HL-60 (cell line): ENCODE data around the gene MICALL2.

Experiments
- GABPA ChIP-seq: IDR thresholded peaks from 2 replicates; pipeline ENCODE4 v1.6.1; 2012; ENCODE audit warnings: low read depth
- POLR2AphosphoS5 ChIP-seq: IDR thresholded peaks from 2 replicates; pipeline ENCODE4 v1.6.1; 2012; ENCODE audit warnings: low read depth
- TF ChIP-seq, protein P1 (sequence below): IDR thresholded peaks from one replicate; pipeline ENCODE4 v1.5.1; 2011; ENCODE audit warnings: low read length, control low read depth, inconsistent platforms; ENCODE audit not compliant: insufficient read depth
- TF ChIP-seq, protein P2 (sequence below): IDR thresholded peaks from 2 replicates; pipeline ENCODE4 v1.6.1; 2012; ENCODE audit warnings: low read depth; ENCODE audit not compliant: insufficient replicate concordance

DNA sequence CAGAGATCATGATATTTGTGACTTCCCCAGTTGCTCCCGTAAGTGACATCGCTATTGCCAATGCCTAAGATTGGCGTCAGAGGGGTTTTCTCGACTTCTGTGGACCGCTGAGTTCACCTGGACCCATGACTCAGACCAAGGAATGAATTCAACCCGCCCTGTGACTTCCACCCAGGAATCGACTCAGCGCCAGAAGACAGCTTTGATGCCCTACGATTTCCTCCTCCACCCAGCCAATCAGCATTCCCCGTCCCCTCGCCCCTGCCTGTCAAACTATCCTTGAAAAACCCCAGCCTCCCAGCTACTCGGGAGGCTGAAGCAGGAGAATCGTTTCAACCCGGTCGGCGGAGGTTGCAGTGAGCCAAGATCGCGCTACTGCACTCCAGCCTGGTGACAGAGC lies 58.3 kb downstream of the MICALL2 start:
- TF ChIP-seq, protein P1, sequence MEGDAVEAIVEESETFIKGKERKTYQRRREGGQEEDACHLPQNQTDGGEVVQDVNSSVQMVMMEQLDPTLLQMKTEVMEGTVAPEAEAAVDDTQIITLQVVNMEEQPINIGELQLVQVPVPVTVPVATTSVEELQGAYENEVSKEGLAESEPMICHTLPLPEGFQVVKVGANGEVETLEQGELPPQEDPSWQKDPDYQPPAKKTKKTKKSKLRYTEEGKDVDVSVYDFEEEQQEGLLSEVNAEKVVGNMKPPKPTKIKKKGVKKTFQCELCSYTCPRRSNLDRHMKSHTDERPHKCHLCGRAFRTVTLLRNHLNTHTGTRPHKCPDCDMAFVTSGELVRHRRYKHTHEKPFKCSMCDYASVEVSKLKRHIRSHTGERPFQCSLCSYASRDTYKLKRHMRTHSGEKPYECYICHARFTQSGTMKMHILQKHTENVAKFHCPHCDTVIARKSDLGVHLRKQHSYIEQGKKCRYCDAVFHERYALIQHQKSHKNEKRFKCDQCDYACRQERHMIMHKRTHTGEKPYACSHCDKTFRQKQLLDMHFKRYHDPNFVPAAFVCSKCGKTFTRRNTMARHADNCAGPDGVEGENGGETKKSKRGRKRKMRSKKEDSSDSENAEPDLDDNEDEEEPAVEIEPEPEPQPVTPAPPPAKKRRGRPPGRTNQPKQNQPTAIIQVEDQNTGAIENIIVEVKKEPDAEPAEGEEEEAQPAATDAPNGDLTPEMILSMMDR = no peak
- TF ChIP-seq, protein P2, sequence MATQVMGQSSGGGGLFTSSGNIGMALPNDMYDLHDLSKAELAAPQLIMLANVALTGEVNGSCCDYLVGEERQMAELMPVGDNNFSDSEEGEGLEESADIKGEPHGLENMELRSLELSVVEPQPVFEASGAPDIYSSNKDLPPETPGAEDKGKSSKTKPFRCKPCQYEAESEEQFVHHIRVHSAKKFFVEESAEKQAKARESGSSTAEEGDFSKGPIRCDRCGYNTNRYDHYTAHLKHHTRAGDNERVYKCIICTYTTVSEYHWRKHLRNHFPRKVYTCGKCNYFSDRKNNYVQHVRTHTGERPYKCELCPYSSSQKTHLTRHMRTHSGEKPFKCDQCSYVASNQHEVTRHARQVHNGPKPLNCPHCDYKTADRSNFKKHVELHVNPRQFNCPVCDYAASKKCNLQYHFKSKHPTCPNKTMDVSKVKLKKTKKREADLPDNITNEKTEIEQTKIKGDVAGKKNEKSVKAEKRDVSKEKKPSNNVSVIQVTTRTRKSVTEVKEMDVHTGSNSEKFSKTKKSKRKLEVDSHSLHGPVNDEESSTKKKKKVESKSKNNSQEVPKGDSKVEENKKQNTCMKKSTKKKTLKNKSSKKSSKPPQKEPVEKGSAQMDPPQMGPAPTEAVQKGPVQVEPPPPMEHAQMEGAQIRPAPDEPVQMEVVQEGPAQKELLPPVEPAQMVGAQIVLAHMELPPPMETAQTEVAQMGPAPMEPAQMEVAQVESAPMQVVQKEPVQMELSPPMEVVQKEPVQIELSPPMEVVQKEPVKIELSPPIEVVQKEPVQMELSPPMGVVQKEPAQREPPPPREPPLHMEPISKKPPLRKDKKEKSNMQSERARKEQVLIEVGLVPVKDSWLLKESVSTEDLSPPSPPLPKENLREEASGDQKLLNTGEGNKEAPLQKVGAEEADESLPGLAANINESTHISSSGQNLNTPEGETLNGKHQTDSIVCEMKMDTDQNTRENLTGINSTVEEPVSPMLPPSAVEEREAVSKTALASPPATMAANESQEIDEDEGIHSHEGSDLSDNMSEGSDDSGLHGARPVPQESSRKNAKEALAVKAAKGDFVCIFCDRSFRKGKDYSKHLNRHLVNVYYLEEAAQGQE = no peak
- no peak for TF ChIP-seq POLR2AphosphoS5
- no peak for TF ChIP-seq GABPA
